ENCODE results near the gene ADAM19. TPM values are rescaled to one million over a fixed set of nuclear protein-coding genes. Genes with fewer than 3 reads are reported as not detected.

The ADAM19 gene
- total and polyA plus RNA-seq, 2 donors from 2014 or later, result 0.88 to 9.2 TPM

GRCh38 chr5:157445745-157446411 lies 129.7 kb downstream of the ADAM19 start:
- Histone ChIP-seq H3K9me3 (ENCODE audit: control insufficient read depth in 2 of 3, insufficient read depth in 1 of 3, low read length in 3 of 3) (no peaks in the 10 kb centered on the region), H3K9ac (ENCODE audit: low read length in 3 of 3) (no peak overlapping the region), H3K4me3 (ENCODE audit: low read length in 3 of 3) (no peak overlapping the region), H3K27me3 (ENCODE audit: control insufficient read depth, insufficient read depth, low read length) (no peaks in the 10 kb centered on the region), H3K4me1 (ENCODE audit: control insufficient read depth in 2 of 3, insufficient read depth in 2 of 3, low read depth in 1 of 3, low read length in 3 of 3) (no peaks in the 10 kb centered on the region), H3K27ac (ENCODE audit: low read depth in 2 of 2, low read length in 2 of 2) (no peak overlapping the region), H3K36me3 (ENCODE audit: control insufficient read depth in 2 of 3, insufficient read depth in 3 of 3, low read length in 3 of 3) (no peaks in the 10 kb centered on the region)
- FAIRE-seq, result no peak
- intact Hi-C loops (cut with DNase I), result no loop called here
- DNase-seq, result no peak
- TF ChIP-seq CTCF (IDR thresholded peaks at IDR 0.05; ENCODE audit: borderline replicate concordance, extremely low read depth, insufficient read depth), result no peak

DNA sequence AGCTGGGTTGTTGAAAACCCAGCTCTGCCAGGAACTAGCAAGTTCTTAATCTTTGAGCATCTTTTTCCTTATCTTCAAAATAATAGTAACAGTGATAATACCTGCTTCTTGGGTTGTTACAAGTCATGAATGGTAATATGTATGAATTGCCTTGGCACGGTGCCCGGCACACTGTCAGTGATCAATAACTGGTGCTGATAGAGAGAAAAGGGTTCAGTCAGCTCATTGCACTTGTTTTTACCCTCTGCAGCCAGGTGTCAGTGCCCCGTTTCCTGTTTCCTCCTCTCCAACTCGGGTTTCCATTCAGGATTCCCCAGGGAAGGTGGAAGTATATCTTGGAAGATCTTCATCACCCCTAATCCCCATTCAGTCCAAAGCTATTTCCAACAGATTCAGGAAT lies 131.4 kb downstream of the ADAM19 start:
- no peak overlapping the region for H3K4me3 ChIP-seq (ENCODE audit: low read length in 3 of 3)
- intact Hi-C loops (cut with DNase I), result no loop called here
- H3K36me3 ChIP-seq (ENCODE audit: control insufficient read depth in 2 of 3, insufficient read depth in 3 of 3, low read length in 3 of 3), result no peaks in the 10 kb centered on the region
- H3K9ac ChIP-seq (ENCODE audit: low read length in 3 of 3), result no peak overlapping the region
- DNase-seq (no peak), FAIRE-seq (no peak)
- H3K27ac ChIP-seq (ENCODE audit: low read depth in 2 of 2, low read length in 2 of 2), result no peak overlapping the region
- no peaks in the 10 kb centered on the region for H3K9me3 ChIP-seq (ENCODE audit: control insufficient read depth in 2 of 3, insufficient read depth in 1 of 3, low read length in 3 of 3)
- H3K27me3 ChIP-seq (ENCODE audit: control insufficient read depth, insufficient read depth, low read length), result no peaks in the 10 kb centered on the region
- H3K4me1 ChIP-seq (ENCODE audit: control insufficient read depth in 2 of 3, insufficient read depth in 2 of 3, low read depth in 1 of 3, low read length in 3 of 3), result no peaks in the 10 kb centered on the region
- no peak for TF ChIP-seq CTCF (IDR thresholded peaks at IDR 0.05; ENCODE audit: borderline replicate concordance, extremely low read depth, insufficient read depth)

DNA sequence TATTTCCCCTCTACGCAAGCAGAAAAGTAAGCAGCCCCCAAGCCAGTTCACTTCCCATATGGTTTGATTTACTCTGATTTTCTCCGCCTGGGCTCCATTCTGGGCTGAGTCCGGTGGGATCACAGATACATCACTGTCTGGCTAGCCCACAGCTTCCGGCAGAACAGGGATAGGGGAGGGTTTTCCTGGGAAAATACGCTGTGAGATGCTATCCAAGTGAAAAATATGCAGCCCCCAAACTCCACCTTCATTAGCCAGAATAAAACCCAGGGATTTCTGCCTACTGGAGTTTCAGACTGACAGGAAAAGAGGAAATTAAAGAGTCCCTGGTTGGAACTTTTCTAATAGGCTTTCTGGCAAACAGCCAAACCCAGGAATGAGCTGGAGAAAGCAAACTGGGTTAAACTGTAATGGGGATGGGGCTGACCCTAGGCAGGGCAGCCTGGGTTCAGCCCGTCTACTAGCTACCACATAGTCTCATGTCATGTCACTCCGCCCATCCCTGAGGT lies 132.5 kb downstream of the ADAM19 start:
- H3K9ac ChIP-seq (ENCODE audit: low read length in 3 of 3), result no peak overlapping the region
- H3K9me3 ChIP-seq (ENCODE audit: control insufficient read depth in 2 of 3, insufficient read depth in 1 of 3, low read length in 3 of 3), result no peaks in the 10 kb centered on the region
- DNase-seq (peak in 2 of 5 donors; percentile 40 to 74), FAIRE-seq (no peak)
- H3K36me3 ChIP-seq (ENCODE audit: control insufficient read depth in 2 of 3, insufficient read depth in 3 of 3, low read length in 3 of 3), result no peaks in the 10 kb centered on the region
- no peak overlapping the region for H3K4me3 ChIP-seq (ENCODE audit: low read length in 3 of 3)
- no peak overlapping the region for H3K27ac ChIP-seq (ENCODE audit: low read depth in 2 of 2, low read length in 2 of 2)
- H3K4me1 ChIP-seq (ENCODE audit: control insufficient read depth in 2 of 3, insufficient read depth in 2 of 3, low read depth in 1 of 3, low read length in 3 of 3), result no peaks in the 10 kb centered on the region
- intact Hi-C loops (cut with DNase I), result no loop called here
- H3K27me3 ChIP-seq (ENCODE audit: control insufficient read depth, insufficient read depth, low read length), result no peaks in the 10 kb centered on the region
- no peak for TF ChIP-seq CTCF (IDR thresholded peaks at IDR 0.05; ENCODE audit: borderline replicate concordance, extremely low read depth, insufficient read depth)
